ENCODE data around the gene GAS2L1. TPM values are rescaled to one million over a fixed set of nuclear protein-coding genes. Genes with fewer than 3 reads are reported as not detected.

GAS2L1 gene
- polyA plus RNA-seq, 3 donors: 14.9 to 20.0 (median 15.7) TPM

DNA sequence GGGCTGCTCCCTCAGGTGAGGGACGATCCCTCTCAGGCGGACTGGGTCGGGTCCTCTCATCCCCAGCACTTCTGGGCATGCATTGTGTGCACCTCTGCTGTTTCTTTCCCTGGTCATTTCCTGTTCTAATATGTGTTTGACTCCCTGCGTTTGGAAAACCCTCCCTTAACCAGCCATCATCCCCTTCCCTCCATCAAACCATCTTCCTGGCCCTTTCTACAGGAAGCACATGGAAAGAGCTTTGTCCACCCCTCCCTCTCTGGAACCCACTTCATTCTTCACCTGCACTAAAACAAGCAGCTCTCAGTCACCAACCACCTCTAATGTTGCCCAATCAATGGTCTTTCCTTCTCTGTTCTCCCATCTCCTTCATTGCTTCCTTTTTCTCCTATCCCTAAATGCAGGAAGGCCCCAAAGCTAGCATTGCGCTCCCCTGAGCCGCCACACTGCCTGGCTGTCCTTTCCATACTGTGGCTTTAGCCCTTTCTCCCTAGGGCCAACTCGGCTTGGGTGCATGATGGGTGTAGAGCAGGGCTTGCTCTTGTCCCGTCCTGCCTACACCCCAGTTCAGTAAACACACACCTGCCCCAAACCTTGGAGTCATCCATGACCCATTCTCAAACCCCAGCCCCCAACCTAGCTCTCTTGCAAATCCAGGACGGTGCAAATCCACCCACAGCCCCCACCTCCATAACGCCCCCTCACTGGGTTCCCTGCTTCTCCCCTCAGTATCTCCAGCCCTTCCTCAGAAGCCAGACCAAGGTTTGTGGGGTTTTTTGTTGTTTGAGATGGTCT lies 5.4 kb upstream of the GAS2L1 start:
- H3K4me3 ChIP-seq (replicated peaks in 1 of 3; ENCODE audit: low read depth in 2 of 3, low read length in 3 of 3): no peak overlapping the region
- no peak overlapping the region for H3K9ac ChIP-seq (ENCODE audit: insufficient read depth, low read length, poor library complexity, severe bottlenecking)
- Mint-ChIP-seq H3K27ac (peak overlapping the region; percentile 33 to 76 (median 49)), H3K36me3 (peaks cover 52 to 53% of the 10 kb centered on the region in 2 donors), H3K27me3 (ENCODE audit: low read depth in 3 of 3) (peaks cover 17 to 19% (median 17%) of the 10 kb centered on the region in 3 donors), H3K4me1 (peaks cover 32% of the 10 kb centered on the region), H3K9me3 (peaks cover 0 to 6% (median 1%) of the 10 kb centered on the region in 7 donors), H3K4me3 (no peak overlapping the region)
- H3K27me3 ChIP-seq (ENCODE audit: control insufficient read depth in 2 of 2, insufficient read depth in 2 of 2, low read length in 2 of 2): peaks cover 0 to 12% of the 10 kb centered on the region in 2 donors
- H3K79me2 ChIP-seq (ENCODE audit: insufficient read depth, low read length): no peaks in the 10 kb centered on the region
- intact Hi-C loops (cut with micrococcal nuclease): loop anchor here in 1 of 2 donors (5.0 kb wide), 1 partner anchor 34 kb away; the partner anchor contains the start of genes EWSR1 and RHBDD3
- peak overlapping the region in 1 of 2 donors; percentile 17 for H3K27ac ChIP-seq (ENCODE audit: low read depth in 1 of 2, low read length in 2 of 2)
- H2AFZ ChIP-seq (ENCODE audit: insufficient read depth, low read depth, low read length, poor library complexity, severe bottlenecking): no peak overlapping the region
- peaks cover 20 to 26% of the 10 kb centered on the region in 2 donors for H3K4me1 ChIP-seq (ENCODE audit: control insufficient read depth in 1 of 2, insufficient read depth in 2 of 2, low read length in 2 of 2)
- no peak for DNase-seq
- H4K20me1 ChIP-seq (ENCODE audit: insufficient read depth, low read length): peaks cover 59% of the 10 kb centered on the region
- H3K36me3 ChIP-seq (replicated peaks in 1 of 2; ENCODE audit: control insufficient read depth in 1 of 2, insufficient read depth in 2 of 2, low read length in 2 of 2): peaks cover 45 to 56% of the 10 kb centered on the region in 2 donors
- H3K9me3 ChIP-seq (replicated peaks in 1 of 2; ENCODE audit: control insufficient read depth in 1 of 2, insufficient read depth in 1 of 2, low read length in 2 of 2): no peaks in the 10 kb centered on the region
- WGBS (ENCODE audit: insufficient coverage): 82% methylated on average over 4 of the region's 10 CpGs
- TF ChIP-seq, protein P1, sequence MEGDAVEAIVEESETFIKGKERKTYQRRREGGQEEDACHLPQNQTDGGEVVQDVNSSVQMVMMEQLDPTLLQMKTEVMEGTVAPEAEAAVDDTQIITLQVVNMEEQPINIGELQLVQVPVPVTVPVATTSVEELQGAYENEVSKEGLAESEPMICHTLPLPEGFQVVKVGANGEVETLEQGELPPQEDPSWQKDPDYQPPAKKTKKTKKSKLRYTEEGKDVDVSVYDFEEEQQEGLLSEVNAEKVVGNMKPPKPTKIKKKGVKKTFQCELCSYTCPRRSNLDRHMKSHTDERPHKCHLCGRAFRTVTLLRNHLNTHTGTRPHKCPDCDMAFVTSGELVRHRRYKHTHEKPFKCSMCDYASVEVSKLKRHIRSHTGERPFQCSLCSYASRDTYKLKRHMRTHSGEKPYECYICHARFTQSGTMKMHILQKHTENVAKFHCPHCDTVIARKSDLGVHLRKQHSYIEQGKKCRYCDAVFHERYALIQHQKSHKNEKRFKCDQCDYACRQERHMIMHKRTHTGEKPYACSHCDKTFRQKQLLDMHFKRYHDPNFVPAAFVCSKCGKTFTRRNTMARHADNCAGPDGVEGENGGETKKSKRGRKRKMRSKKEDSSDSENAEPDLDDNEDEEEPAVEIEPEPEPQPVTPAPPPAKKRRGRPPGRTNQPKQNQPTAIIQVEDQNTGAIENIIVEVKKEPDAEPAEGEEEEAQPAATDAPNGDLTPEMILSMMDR (IDR thresholded peaks at IDR 0.05): no peak
- H3K4me2 ChIP-seq (replicated peaks; ENCODE audit: extremely low read depth, low read length, poor library complexity, severe bottlenecking): no peak overlapping the region

DNA sequence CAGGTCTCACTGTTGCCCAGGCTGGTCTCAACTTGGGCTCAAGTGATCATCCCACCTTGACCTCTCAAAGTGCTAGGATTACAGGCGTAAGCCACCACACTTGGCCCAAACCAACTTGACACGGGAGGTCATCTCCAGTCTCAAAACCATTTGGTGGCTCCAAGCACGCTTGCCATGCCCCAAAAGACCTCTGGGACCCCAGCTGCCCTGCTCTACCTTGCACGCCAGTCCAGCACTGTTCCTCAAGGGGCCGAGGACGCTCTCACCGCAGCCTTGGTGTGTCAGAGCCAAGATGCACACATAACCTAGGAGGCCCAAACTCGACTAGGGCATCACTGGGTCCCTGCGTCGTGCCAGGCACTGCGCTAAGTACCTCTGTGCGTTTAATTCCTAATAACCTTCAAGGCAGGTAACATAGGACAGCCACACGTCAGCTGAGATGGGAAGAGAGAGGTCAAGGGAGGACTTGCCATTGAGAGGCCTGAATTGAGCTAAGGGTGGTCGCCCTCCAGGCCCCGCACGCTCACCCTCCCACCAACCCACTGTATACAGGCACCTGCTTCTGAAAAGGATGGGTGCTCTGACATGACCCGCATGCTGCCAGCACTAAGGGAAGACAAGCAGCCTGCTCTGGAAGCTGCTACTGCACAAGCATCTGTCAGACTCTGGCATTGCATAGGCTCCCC lies 4.6 kb upstream of the GAS2L1 start:
- H3K36me3 Mint-ChIP-seq: peaks cover 45% of the 10 kb centered on the region in 2 donors
- Histone ChIP-seq H3K27ac (ENCODE audit: low read depth in 1 of 2, low read length in 2 of 2) (no peak overlapping the region), H3K9ac (ENCODE audit: insufficient read depth, low read length, poor library complexity, severe bottlenecking) (no peak overlapping the region), H3K27me3 (ENCODE audit: control insufficient read depth in 2 of 2, insufficient read depth in 2 of 2, low read length in 2 of 2) (peaks cover 0 to 17% of the 10 kb centered on the region in 2 donors), H3K4me3 (replicated peaks in 1 of 3; ENCODE audit: low read depth in 2 of 3, low read length in 3 of 3) (no peak overlapping the region), H3K4me2 (replicated peaks; ENCODE audit: extremely low read depth, low read length, poor library complexity, severe bottlenecking) (no peak overlapping the region), H2AFZ (ENCODE audit: insufficient read depth, low read depth, low read length, poor library complexity, severe bottlenecking) (no peak overlapping the region), H3K4me1 (ENCODE audit: control insufficient read depth in 1 of 2, insufficient read depth in 2 of 2, low read length in 2 of 2) (peaks cover 26 to 34% of the 10 kb centered on the region in 2 donors), H3K9me3 (replicated peaks in 1 of 2; ENCODE audit: control insufficient read depth in 1 of 2, insufficient read depth in 1 of 2, low read length in 2 of 2) (no peaks in the 10 kb centered on the region), H3K79me2 (ENCODE audit: insufficient read depth, low read length) (no peaks in the 10 kb centered on the region), H3K36me3 (replicated peaks in 1 of 2; ENCODE audit: control insufficient read depth in 1 of 2, insufficient read depth in 2 of 2, low read length in 2 of 2) (peaks cover 37 to 47% of the 10 kb centered on the region in 2 donors), H4K20me1 (ENCODE audit: insufficient read depth, low read length) (peaks cover 51% of the 10 kb centered on the region)
- no peak overlapping the region for H3K4me3 Mint-ChIP-seq
- H3K4me1 Mint-ChIP-seq: peaks cover 37% of the 10 kb centered on the region
- peak overlapping the region in 4 of 7 donors; percentile 33 to 79 (median 44) for H3K27ac Mint-ChIP-seq
- TF ChIP-seq, protein P1 (IDR thresholded peaks at IDR 0.05): no peak
- WGBS (ENCODE audit: insufficient coverage): 96% methylated on average over 12 of the region's 17 CpGs
- peaks cover 0 to 6% (median 1%) of the 10 kb centered on the region in 7 donors for H3K9me3 Mint-ChIP-seq
- intact Hi-C loops (cut with micrococcal nuclease): loop anchor here in 1 of 2 donors (5.0 kb wide), 1 partner anchor 35 kb away; the partner anchor contains the start of genes EWSR1 and RHBDD3
- DNase-seq: no peak
- H3K27me3 Mint-ChIP-seq (ENCODE audit: low read depth in 3 of 3): peaks cover 18 to 24% (median 19%) of the 10 kb centered on the region in 3 donors

Measured in CD14-positive monocyte (primary cell).